ENCODE measurements around the gene SLAMF7.

DNA sequence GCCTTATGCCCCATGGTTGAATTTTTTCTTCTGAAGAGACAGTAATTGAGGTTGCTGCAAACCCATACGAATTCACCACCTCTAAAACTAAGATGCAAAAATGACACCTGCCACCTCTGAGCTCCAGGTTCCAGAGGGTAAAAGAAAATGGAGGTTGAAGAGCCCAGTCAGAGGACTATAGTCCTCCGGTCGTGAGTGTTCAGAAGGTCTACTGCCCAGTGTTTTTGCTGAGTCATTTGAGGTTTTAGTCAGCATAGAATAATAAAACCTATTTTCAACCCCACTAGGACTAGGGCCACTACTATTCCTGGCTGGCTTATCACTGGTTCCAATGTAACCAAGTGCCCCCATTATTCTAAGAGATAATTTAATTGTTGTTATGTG is 12.9 kb upstream of the SLAMF7 start:
- TF ChIP-seq, protein P1, sequence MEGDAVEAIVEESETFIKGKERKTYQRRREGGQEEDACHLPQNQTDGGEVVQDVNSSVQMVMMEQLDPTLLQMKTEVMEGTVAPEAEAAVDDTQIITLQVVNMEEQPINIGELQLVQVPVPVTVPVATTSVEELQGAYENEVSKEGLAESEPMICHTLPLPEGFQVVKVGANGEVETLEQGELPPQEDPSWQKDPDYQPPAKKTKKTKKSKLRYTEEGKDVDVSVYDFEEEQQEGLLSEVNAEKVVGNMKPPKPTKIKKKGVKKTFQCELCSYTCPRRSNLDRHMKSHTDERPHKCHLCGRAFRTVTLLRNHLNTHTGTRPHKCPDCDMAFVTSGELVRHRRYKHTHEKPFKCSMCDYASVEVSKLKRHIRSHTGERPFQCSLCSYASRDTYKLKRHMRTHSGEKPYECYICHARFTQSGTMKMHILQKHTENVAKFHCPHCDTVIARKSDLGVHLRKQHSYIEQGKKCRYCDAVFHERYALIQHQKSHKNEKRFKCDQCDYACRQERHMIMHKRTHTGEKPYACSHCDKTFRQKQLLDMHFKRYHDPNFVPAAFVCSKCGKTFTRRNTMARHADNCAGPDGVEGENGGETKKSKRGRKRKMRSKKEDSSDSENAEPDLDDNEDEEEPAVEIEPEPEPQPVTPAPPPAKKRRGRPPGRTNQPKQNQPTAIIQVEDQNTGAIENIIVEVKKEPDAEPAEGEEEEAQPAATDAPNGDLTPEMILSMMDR (IDR thresholded peaks at IDR 0.05; ENCODE audit: low read depth, low read length, missing input control) = no peak
- TF ChIP-seq RAD21 (IDR thresholded peaks at IDR 0.05) = no peak
- no peak for TF ChIP-seq RXRA (IDR thresholded peaks at IDR 0.05)
- TF ChIP-seq YY1 (IDR thresholded peaks at IDR 0.05) = no peak
- TF ChIP-seq FOXA1 (IDR thresholded peaks at IDR 0.05) = no peak

Measured in liver (tissue), 3 donors.